Measurements from ENCODE around the gene BRD8. TPM values are rescaled to one million over a fixed set of nuclear protein-coding genes. Genes with fewer than 3 reads are reported as not detected.

BRD8 gene
- total and polyA plus RNA-seq, 10 of the 15 experiments (the other 5 are each of a cell fraction or from before 2014, with no cell fraction given): 28.1 to 78.5 (median 44.5) TPM

DNA sequence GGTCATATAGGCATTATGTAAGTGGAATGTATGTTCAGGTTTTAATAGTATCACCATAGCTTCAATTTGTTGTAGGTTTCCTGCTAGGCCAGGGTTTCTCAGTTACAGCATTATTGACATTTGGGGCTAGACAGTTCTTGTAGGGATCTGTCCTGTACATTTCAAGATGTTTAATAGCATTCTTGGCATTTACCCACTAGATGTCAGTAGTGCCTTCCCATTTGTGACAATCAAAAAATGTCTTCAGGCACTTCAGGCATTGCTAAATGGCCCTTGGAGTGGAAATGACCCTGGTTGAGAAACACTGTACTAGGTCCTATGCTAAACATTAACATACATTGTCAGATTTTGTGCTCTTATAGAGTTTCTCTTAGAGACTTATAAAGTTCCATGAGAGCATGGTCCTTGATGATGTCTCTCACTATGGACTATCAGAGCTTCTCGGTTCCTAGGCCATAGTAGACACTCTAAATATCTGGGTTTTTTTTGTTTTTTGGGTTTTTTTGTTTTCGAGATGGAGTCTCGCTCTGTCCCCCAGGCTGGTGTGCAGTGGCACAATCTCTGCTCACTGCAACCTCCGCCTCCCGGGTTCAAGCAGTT lies 1.9 kb upstream of the BRD8 start (continued):
- TF ChIP-seq MTA2 (IDR thresholded peaks at IDR 0.05; ENCODE audit: low read depth) (no peak), SIN3A (IDR thresholded peaks at IDR 0.05; ENCODE audit: low read depth, low read length) (peak; percentile 11; the same call in 1 of the 2 replicates), SREBF1 (IDR thresholded peaks at IDR 0.05; ENCODE audit: low read length) (no peak), RBBP5 (conservative IDR thresholded peaks at IDR 0.05) (no peak)
- TF ChIP-seq, protein P1, sequence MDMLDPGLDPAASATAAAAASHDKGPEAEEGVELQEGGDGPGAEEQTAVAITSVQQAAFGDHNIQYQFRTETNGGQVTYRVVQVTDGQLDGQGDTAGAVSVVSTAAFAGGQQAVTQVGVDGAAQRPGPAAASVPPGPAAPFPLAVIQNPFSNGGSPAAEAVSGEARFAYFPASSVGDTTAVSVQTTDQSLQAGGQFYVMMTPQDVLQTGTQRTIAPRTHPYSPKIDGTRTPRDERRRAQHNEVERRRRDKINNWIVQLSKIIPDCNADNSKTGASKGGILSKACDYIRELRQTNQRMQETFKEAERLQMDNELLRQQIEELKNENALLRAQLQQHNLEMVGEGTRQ (IDR thresholded peaks at IDR 0.05; ENCODE audit: borderline replicate concordance, low read depth, low read length): no peak
- TF ChIP-seq, protein P2, sequence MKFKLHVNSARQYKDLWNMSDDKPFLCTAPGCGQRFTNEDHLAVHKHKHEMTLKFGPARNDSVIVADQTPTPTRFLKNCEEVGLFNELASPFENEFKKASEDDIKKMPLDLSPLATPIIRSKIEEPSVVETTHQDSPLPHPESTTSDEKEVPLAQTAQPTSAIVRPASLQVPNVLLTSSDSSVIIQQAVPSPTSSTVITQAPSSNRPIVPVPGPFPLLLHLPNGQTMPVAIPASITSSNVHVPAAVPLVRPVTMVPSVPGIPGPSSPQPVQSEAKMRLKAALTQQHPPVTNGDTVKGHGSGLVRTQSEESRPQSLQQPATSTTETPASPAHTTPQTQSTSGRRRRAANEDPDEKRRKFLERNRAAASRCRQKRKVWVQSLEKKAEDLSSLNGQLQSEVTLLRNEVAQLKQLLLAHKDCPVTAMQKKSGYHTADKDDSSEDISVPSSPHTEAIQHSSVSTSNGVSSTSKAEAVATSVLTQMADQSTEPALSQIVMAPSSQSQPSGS (IDR thresholded peaks at IDR 0.05; ENCODE audit: low read length): no peak
- TF ChIP-seq, protein P3, sequence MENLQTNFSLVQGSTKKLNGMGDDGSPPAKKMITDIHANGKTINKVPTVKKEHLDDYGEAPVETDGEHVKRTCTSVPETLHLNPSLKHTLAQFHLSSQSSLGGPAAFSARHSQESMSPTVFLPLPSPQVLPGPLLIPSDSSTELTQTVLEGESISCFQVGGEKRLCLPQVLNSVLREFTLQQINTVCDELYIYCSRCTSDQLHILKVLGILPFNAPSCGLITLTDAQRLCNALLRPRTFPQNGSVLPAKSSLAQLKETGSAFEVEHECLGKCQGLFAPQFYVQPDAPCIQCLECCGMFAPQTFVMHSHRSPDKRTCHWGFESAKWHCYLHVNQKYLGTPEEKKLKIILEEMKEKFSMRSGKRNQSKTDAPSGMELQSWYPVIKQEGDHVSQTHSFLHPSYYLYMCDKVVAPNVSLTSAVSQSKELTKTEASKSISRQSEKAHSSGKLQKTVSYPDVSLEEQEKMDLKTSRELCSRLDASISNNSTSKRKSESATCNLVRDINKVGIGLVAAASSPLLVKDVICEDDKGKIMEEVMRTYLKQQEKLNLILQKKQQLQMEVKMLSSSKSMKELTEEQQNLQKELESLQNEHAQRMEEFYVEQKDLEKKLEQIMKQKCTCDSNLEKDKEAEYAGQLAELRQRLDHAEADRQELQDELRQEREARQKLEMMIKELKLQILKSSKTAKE (IDR thresholded peaks at IDR 0.05; ENCODE audit: low read depth, poor library complexity, severe bottlenecking): no peak
- TF ChIP-seq, protein P4, sequence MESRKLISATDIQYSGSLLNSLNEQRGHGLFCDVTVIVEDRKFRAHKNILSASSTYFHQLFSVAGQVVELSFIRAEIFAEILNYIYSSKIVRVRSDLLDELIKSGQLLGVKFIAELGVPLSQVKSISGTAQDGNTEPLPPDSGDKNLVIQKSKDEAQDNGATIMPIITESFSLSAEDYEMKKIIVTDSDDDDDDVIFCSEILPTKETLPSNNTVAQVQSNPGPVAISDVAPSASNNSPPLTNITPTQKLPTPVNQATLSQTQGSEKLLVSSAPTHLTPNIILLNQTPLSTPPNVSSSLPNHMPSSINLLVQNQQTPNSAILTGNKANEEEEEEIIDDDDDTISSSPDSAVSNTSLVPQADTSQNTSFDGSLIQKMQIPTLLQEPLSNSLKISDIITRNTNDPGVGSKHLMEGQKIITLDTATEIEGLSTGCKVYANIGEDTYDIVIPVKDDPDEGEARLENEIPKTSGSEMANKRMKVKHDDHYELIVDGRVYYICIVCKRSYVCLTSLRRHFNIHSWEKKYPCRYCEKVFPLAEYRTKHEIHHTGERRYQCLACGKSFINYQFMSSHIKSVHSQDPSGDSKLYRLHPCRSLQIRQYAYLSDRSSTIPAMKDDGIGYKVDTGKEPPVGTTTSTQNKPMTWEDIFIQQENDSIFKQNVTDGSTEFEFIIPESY (IDR thresholded peaks at IDR 0.05): no peak
